ENCODE data around the gene PDZD11.
A peak's percentile ranks its signal among the peaks of the same experiment; 100 is the strongest.
"Not testable (repeated sequence)": the region's sequence is repeated elsewhere in the genome, so short reads cannot be mapped to it uniquely, and the experiment has no call there.

PDZD11 gene

GRCh38 chrX:70289793-70290770, at the start of gene PDZD11, which contains the start of gene KIF4A:
PDZD11 (minus strand) TSS chrX:70289927; CDS start chrX:70289341, 586 bp downstream.
KIF4A (plus strand) TSS chrX:70290104; CDS start chrX:70290459, 355 bp downstream.
- peak; percentile 53 for DNase-seq (ENCODE audit: low read depth)

- no peak for DNase-seq (ENCODE audit: low read depth)
These were observed 48.6 kb upstream of the PDZD11 start for GRCh38 chrX:70338290-70338689.

- DNase-seq (ENCODE audit: low read depth): no peak
These were observed 47.0 kb upstream of the PDZD11 start for GRCh38 chrX:70336767-70337166.

GRCh38 chrX:70332600-70332999, 42.9 kb upstream of the PDZD11 start:
- no peak for DNase-seq (ENCODE audit: low read depth)

- no peak for DNase-seq (ENCODE audit: low read depth)
These were observed 41.4 kb upstream of the PDZD11 start for GRCh38 chrX:70331161-70331560.

GRCh38 chrX:70324326-70324725, 34.6 kb upstream of the PDZD11 start:
- no peak for DNase-seq (ENCODE audit: low read depth)

GRCh38 chrX:70323628-70324027, 33.9 kb upstream of the PDZD11 start:
- not testable (repeated sequence) for DNase-seq (ENCODE audit: low read depth)

GRCh38 chrX:70322784-70323183, 33.1 kb upstream of the PDZD11 start:
- no peak for DNase-seq (ENCODE audit: low read depth)

- no peak for DNase-seq (ENCODE audit: low read depth)
These were observed 23.8 kb upstream of the PDZD11 start for GRCh38 chrX:70313503-70313902.

- no peak for DNase-seq (ENCODE audit: low read depth)
These were observed 12.0 kb upstream of the PDZD11 start for GRCh38 chrX:70301716-70302115.

- no peak for DNase-seq (ENCODE audit: low read depth)
These were observed 3.9 kb upstream of the PDZD11 start for GRCh38 chrX:70293621-70294020.

- no peak for DNase-seq (ENCODE audit: low read depth)
These were observed 3.1 kb upstream of the PDZD11 start for GRCh38 chrX:70292788-70293187.

- DNase-seq (ENCODE audit: low read depth): no peak
These were observed 447 bp downstream of the PDZD11 start for GRCh38 chrX:70289168-70289792.

GRCh38 chrX:70281951-70282350, 7.8 kb downstream of the PDZD11 start, which contains the start of gene RAB41:
RAB41 (plus strand) TSS chrX:70282172; CDS start chrX:70282218, 46 bp downstream.
- DNase-seq (ENCODE audit: low read depth): no peak

GRCh38 chrX:70280573-70280972, 9.2 kb downstream of the PDZD11 start:
- DNase-seq (ENCODE audit: low read depth): no peak

GRCh38 chrX:70279081-70279480, 10.6 kb downstream of the PDZD11 start:
- no peak for DNase-seq (ENCODE audit: low read depth)

GRCh38 chrX:70274029-70274428, 15.7 kb downstream of the PDZD11 start:
- not testable (repeated sequence) for DNase-seq (ENCODE audit: low read depth)

GRCh38 chrX:70268034-70268433, 21.7 kb downstream of the PDZD11 start, which contains the start of gene ARR3:
ARR3 (plus strand) TSS chrX:70268334; CDS start chrX:70269386, 1,052 bp downstream.
- no peak for DNase-seq (ENCODE audit: low read depth)

GRCh38 chrX:70264784-70265183, 24.9 kb downstream of the PDZD11 start:
- DNase-seq (ENCODE audit: low read depth): no peak

- DNase-seq (ENCODE audit: low read depth): no peak
These were observed 26.7 kb downstream of the PDZD11 start for GRCh38 chrX:70262952-70263567.

- DNase-seq (ENCODE audit: low read depth): no peak
These were observed 29.6 kb downstream of the PDZD11 start, which contains the start of gene P2RY4 for GRCh38 chrX:70260104-70260503. P2RY4 (minus strand) TSS chrX:70260204; CDS start chrX:70259624, 580 bp downstream.

Measured in activated T-cell treated with anti-CD3 and anti-CD28 coated beads for 1 hour (primary cell).